Hypothalamus (tissue), 51 donors: Measurements from ENCODE around the gene PTK6.

Experiments
- DNase-seq, 51 donors: peaks; one replicate each; lab custom pipeline; 2025; lab: John Stamatoyannopoulos, UW

The PTK6 gene

DNA sequence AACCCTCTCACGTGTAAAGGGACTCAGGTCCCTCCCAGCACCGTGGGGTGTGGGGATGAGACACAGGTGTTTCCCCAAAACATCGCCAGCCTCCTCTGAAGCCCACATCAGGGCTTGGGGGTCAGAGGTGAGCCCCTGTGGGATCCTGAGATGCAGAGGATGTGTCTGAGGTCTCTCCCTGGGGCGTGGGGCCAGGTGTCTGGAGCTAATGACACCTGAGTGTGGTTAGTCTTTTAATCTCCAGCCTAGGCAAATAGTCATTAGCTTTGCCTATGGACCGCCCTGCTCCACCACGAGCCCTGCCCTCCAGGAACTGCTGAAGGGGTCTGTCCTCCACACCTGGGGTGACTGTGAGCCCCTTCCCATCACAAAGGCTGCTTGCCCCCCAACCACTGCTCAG lies 8.6 kb upstream of the PTK6 start:
- no peak for DNase-seq

DNA sequence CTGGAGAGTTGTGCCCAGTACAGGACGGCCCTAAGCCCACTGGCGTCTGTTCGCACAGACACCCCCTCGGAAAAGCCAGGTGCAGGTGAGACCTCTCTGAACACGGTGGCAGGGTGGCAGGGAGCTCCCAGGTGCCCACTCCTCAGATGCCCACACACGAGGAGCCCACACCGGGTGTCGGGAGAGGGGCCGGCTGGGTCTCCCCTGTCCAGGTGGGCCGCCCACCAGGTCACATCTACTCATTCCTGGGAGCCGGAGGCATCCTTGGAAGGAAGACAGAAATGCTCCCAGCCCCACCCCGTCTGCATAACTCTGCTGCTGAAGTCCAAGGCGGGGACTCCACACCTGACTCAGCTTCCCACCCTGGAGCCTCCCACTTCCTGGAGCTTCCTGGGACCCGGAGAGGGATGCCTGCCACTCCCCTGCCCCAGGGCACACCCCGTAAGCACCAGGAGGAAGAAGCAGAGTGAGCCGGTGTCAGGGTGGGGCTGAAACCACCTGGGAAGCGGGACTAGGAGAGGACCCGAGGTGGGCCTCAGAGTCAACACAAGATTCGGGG lies 7.9 kb upstream of the PTK6 start:
- DNase-seq, result no peak

DNA sequence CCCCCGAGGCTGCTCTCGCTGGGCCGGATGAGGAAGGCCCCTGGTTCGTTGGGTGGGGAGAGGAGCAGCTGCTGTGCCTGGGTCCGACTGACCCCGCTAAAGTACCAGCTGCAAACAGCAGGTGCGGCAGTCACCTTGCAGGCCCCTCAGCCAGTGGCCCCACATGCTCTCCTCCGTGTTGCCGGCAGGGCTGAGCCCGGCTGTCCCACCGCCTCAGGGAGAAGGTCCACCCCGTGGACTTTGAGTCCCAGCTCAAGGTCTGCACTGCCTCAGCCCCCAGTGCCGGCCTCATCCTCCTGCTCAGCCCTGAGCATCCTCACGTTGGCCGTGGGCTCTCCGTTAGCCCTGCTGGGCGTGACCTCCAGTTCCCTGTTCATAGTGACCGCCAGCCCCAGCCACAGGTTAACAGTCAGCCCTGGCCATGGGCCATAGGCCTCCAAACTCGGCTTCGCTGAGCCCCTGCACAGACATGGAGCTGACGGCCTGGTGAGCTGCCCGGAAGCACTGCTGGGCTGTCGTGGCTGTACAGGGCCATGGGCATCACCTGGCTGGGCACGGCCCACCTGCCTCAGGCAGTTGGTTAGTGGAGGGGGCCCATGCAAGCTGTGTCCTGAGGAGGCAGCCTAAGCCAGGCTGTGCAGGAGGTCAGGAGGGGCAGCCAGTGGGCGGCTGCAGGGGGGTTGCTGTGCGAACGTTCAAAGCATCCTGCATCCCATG lies 7.2 kb upstream of the PTK6 start:
- no peak for DNase-seq

DNA sequence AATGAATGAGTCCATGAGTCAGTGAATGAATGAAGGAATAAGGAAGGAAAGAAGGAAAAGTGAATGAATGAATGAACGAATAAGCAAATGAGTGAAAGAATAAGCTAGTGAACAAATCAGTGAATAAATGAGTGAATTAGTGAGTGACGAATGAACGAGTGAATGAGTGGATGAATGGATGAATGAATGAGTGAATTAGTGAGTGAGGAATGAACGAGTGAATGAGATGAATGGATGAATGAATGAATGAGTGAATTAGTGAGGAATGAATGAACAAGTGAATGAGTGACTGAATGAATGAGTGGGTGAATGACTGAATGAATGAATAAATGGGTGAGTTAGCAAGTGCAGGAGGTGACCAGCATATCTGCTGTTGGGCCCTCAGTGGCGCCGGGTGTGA lies 6.6 kb upstream of the PTK6 start:
- DNase-seq, result no peak

DNA sequence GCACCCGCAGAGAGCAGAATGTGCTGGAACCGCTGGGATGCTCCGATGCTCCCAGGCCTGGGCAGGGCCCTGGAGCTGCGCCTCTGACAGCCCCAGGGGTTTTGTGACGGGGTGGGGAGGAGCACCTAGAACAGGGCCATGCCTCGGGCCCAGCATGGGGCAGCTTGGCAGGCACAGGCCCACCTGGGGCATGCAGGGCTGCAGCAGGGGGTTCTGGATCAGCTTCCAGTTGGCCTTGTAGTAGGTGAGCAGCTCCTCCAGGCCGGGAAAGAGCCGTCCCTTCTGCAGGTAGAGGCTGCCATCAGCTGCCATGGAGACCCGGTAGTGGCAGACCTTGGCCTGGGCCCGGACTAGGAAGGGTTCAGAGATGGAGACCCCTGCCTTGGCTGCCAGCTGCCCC lies 6.0 kb upstream of the PTK6 start:
- no peak for DNase-seq

DNA sequence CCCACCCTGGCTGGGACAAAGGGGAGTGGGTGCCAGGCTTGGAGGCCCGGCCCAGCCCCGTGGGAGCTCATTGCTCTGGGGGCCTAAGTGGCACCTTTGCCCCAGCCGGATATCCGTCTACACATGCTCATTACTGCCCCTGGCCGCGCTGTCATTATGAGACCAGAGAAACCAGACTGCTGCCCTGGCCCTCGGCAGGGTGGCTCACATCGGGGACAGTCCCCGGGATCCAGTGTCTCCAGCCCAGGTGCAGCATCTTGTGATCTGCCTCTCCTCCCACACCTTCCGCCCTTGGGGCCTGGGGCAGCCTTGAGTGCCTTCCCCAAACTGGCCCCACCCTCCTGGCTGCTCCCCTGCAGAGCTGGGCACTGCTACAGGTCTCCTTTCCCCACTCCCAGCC lies 5.5 kb upstream of the PTK6 start:
- no peak for DNase-seq

DNA sequence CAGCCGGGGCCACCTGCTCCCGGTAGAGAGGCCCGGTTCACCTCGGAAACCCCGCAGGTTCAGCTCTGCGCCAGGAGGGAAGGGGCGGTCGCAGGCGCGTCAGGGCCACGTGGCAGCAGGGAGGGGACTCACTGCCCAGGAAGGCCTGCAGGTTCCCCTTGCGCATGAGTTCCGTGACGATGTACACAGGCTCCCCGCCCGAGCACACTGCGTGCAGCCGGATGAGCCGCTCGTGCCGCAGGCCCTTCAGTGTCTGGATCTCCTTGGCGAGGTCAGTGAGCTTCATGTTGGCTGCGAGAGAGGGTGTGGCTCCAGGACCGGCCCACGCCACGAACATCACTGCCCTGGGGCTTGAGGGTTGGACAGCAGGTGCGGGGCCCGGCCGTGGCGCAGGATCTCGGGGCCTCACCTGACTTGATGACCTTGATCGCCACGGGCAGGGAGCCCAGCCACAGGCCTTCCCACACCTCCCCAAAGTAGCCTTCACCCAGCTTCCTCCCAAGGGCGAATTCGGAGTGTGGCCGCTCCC lies 4.9 kb upstream of the PTK6 start:
- DNase-seq, result no peak

DNA sequence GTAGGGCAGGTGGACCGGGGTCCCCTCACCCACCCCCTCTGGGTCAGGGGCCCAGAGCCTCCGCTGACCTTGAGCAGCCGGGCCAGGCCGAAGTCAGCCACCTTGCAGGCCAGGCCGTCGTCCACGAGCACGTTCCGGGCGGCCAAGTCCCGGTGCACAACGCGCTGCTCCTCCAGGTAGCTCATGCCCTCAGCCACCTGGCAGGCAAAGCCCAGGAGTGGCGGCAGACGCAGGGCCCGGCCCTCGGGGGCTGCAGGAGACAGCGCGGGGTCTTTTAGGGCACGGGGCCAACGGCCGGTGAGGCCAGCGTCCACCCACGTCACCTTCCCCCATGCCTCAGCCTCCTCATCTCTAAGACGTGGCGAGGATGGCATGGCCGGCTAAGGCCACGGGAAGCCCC lies 4.2 kb upstream of the PTK6 start:
- no peak for DNase-seq

DNA sequence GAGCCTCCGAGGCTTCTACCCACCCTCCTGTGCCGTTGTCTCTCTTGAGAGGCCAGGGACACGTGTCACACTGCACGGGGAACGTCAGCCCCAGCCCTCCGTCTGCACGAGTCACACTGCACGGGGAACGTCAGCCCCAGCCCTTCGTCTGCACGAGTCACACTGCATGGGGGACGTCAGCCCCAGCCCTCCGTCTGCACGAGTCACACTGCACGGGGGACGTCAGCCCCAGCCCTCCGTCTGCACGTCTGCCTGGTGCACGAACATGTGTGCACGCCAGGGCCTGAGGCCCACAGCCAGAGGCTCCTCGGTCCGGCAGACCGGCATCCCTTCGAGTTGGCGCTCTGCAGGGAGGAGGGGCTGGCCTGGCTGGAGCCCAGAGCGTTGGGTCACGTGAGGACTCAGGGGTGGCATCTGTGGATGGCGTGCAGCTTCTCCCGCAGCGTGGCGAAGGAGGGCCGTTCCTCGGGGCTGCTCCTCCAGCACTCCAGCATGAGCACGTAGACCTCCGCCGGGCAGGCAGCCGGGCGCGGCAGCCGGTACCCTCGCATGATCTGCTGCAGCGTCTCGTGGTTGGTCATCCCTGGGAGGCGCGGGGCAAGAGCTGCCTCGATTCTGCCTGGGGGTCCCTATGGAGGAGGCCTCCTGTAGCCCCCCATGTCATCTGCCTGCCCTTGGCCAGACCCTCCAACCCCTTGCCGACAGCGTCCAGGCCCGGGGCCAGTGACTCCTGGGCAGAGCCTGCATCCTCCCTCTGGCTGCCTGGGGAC lies 3.4 kb upstream of the PTK6 start:
- DNase-seq, result peak in 24 of 51 donors; percentile 11 to 53 (median 30)

DNA sequence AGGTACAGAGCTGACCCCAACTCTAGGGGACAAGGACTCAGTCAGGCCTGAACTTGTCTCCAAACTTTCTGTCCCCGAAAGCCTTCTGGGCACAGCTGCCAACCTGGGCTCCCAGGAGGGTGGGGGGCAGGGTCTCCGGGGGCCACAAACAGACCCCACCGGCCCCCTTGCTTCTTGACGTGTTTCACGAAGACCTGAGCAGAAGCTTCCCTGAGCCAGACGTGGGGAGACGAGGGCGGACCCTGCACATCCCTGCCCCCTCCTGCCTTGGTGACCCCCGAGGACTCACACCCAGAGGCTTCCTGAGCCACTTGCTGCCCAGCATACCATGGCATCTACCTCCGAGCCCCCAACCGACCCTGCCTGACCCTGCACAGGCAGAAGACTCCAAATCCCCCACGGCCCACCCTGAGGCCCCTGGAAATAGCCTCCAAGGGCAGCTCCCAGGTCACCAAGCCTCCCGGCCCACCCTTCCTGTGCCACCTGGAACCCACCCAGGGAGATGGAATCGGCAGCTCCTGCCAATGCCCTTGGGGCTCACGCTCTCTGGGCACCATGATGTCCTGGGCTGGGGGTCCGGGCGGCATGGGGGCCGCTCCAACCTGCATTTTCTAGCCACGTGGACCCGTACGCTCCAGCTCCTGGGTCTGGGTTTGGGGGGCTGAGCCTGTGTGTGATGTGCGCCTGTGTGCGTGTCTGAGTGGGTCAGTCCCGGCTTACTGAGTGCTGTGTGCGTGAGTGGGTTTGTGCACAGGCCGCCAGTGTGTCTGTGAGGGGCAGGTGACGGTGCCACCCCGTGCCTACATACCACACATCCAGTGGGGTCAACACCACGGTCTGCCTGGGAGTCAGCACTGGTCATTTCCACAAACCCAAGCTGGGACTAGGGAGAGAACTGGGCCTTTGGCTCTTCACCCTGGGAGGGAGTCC lies 2.5 kb upstream of the PTK6 start:
- DNase-seq, result no peak

DNA sequence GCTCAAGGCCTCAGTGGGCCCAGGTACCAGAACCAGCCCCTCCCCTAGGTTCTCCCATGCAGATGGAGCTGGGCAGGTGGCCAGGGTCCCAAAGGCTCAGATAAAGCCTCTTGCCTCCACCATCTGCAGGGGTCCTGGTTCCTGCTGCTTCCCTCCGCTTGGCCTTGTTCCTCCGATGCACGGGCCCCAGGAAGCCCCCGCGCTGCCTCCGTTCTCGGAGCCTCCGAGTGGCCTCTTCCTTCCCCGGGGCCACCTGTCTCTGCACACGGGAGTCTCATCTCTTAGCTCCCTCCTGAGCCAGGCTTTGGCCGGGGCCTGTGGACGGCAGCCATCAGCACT lies 1.9 kb upstream of the PTK6 start:
- DNase-seq, result no peak

DNA sequence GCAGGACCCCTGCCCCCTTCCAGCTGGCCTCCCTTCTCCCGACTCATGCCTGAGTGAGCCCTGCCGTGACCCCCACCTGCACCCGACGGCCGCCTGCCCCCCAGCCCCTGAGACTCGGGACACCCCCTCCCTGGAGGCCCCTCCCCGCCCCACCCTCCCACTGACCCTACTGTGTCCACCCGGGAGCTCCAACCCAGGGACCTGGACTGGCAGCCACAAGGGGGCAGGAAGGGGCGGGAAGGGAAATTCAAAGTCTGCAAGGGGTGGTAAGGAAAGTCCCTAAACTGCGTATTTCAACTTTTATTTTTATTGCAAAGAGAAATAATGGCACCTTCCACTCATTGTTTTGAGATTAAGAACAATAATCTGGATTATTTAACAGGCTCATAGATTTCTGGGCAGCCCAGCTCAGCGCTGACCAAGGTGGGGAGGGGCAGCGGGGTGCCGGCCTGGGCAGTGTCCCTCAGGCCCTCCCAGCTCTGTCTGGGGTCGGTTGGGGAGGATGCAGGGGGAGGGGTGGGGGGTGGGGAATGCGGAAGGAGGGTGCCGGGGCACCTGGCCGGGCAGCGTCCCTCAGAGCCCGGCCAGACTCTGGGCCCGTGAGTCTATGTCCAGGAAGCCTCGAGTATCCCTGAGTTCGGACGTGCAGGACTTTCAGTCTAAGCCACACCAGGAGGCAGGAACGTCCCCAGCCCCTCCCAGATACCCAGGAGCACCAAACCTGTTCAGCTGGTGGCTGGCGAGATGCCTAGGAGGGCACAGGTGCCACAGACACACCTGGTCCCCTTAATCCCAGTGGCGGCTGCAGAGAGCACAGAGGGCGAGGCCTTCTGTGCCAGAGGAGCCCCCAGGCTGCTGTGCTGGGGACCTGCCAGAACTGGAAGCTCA lies 1.3 kb upstream of the PTK6 start:
- DNase-seq, result no peak

DNA sequence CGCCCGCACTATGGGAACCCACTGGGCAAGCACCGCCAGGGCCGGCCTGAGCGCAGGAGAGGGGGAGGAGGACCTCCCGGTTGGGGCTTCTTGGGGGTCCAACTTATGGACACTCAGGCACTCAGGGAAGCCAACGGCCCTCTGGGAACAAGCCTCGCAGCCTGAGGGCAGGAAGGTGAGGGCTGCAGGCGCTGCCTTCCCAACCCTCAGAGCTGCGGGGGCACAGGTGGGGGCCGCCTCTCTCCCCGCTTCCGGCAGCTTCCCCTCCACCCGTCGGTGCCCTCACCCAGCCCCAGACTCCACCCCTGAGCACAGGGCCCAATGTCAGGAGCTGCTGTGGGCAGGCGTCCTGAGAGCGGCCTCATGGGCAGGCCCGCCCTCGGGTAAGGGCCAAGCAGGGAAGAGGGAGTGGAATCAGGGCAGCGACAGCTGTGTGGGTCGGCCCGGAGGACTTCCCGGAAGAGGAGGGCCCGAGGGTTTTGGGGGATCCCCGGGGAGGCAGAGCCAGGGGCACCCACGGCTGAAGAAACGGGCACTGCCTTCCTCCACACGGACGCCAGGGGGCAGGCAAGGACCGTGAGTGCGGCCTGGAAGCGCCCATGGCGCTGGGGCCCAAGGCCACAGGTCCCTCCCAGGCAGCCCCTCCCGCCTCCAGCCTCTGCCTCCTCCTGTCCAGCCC lies 488 bp upstream of the PTK6 start:
- peak in 47 of 51 donors; percentile 6 to 79 (median 50) for DNase-seq

DNA sequence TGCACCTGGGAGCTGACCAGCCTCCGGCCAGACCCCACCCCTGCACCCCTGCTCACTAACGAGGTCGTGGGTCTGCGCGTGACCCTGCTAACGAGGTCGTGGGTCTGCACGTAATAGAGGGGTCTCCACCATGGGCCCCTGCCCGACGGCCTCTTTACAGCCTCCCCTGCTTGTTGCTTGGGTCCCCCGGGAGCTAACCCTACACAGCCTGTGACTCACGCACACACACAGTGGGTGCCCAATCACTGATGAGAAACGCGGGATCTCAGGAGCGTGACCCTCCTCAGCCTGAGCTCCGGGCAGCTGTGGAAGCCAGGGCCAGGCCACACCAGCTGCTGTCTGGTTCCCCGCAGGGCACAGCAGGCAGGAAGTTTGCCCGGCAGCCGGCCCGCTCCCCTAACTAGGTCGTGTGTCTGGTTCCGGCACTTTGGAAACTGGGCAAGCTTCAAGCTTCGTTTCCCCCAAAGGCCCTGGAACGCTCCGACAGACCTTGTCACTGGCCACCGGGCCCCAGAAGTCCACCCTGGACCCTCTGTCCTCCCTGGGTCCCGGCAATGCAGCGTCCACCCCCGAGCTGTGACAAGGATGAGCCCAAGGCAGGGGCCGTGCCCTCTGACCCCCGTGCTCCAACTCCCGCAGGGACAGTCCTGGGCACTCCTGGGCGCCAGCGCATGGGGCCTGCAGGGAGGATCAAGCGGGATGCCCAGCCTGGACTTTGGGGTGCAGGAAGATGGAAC lies 767 bp downstream of the PTK6 start:
- no peak for DNase-seq

DNA sequence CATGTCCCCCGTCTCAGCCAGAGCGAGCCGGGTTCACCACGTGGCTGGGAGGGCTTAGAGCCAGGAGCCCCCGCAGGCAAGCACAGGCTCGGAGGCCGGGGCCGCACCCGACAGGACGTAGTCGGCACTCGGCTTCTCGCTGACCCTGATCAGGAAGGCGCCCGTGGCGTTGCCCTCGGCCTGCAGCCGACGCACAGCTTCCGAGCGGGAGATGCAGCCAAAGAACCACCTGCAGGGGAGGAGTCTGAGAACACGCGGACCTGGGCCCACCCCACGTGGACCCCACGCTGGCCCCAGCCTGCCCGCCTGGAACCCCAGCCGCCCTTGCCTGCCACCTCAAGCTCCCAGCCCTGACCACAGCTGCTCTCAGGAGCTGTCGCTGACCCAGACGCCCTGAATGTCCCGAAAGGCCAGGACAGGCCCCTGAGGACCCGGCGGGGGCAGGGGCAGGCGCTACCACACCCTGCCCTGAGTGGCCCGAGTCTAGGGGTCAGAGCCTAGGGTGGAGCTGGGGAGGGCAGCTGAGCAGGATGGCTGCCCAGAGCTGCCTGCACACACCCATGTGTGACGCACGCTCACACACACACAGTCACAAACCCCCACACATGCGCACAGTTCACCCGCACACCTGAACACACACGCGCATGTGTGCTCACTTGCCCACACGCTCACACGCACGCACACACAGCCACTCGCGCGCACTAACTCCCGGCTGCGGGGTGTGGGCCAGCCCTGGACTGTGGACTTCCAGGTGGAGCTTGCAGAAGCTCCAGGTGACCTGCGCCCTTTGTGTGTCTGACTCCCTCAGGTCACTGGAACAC lies 2.1 kb downstream of the PTK6 start:
- no peak for DNase-seq

DNA sequence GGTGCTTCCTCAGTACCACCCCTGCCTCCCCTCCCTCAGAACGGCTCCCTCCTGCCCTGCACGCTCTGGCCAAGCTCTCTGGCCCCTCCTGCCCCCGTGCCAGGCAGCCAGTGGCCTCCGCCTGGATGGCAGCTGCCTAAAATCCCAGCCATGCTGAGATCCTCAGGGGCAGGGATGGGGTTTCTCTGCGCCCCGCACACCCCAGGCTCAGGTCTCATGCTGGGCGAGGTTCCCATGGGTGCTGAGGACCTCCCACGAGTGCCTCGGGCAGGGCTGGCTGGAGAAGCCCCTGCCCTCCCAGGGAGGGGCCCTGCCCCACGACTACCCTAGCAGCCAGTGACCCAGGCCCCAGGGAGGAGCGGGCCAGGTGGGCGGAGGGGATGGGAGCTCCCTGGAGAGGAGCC lies 2.7 kb downstream of the PTK6 start:
- no peak for DNase-seq

DNA sequence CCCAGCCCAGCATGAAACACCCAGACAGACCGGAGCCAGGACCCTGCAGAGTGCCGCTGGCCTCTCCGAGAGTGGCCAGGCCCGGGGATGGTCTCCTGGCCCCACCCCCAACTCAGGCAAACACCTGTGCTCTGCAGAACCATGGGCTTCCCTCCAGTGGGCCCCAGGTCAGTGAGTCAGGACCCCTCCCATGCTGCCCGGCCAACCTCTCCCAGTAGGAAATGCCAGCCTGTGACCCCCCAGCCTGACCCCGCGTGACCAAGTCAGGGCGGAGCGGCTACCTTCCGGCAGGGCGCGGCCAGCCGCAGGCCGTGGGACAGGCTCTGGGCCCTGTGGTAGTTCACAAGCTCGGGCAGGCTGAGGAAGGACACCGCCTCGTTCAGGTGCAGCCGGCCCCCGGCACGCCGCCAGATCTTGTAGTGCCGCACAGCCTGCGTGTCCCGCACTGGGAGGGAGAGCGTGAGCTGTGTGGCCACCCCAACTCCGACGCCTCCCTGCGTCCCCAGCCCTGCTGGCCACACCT lies 3.2 kb downstream of the PTK6 start:
- no peak for DNase-seq
